Progenitor cell of endocrine pancreas (in vitro differentiated cells): Measurements from ENCODE around the gene ABCC6. TPM values are rescaled to one million over a fixed set of nuclear protein-coding genes. Genes with fewer than 3 reads are reported as not detected.
A peak's percentile ranks its signal among the peaks of the same experiment; 100 is the strongest.
"Not testable (repeated sequence)": the region's sequence is repeated elsewhere in the genome, so short reads cannot be mapped to it uniquely, and the experiment has no call there.

Source experiments
- DNase-seq: peaks from one replicate; pipeline ENCODE4 v3.0.0; 2021; ENCODE audit warnings: low spot score; ENCODE audit not compliant: unreplicated experiment
- H3K27ac Mint-ChIP-seq: 2 replicates; pipeline ENCODE4 v1.8.0; 2021; ENCODE audit warnings: mild to moderate bottlenecking, moderate library complexity, mixed read lengths
- H3K27me3 Mint-ChIP-seq: 2 replicates; pipeline ENCODE4 v1.8.0; 2021; ENCODE audit warnings: mixed read lengths
- H3K36me3 Mint-ChIP-seq: 2 replicates; pipeline ENCODE4 v1.8.0; 2022; ENCODE audit warnings: mixed read lengths; ENCODE audit not compliant: insufficient read depth
- H3K4me1 Mint-ChIP-seq: 2 replicates; pipeline ENCODE4 v1.8.0; 2021; ENCODE audit warnings: low read depth, mixed read lengths
- H3K4me3 Mint-ChIP-seq: 2 replicates; pipeline ENCODE4 v1.8.0; 2021; ENCODE audit warnings: low read depth, mild to moderate bottlenecking, moderate library complexity, mixed read lengths
- H3K9me3 Mint-ChIP-seq: 2 replicates; pipeline ENCODE4 v1.8.0; 2021; ENCODE audit warnings: low read depth, mixed read lengths
- total RNA-seq: library from RNA; stranded (reverse); gene quantifications from 2 replicates; pipeline ENCODE4 v1.2.1, GENCODE V29; 2021
- TF ChIP-seq, protein P1 (sequence below): fragments of 200-600 bp; sonication (generic); IDR thresholded peaks from one replicate; pipeline ENCODE4 v1.5.0; 2021; ENCODE audit warnings: antibody characterized with exemption, mild to moderate bottlenecking; ENCODE audit not compliant: unreplicated experiment

Gene ABCC6
- total RNA-seq, 1 donor from 2014 or later, result 9.8 TPM

DNA sequence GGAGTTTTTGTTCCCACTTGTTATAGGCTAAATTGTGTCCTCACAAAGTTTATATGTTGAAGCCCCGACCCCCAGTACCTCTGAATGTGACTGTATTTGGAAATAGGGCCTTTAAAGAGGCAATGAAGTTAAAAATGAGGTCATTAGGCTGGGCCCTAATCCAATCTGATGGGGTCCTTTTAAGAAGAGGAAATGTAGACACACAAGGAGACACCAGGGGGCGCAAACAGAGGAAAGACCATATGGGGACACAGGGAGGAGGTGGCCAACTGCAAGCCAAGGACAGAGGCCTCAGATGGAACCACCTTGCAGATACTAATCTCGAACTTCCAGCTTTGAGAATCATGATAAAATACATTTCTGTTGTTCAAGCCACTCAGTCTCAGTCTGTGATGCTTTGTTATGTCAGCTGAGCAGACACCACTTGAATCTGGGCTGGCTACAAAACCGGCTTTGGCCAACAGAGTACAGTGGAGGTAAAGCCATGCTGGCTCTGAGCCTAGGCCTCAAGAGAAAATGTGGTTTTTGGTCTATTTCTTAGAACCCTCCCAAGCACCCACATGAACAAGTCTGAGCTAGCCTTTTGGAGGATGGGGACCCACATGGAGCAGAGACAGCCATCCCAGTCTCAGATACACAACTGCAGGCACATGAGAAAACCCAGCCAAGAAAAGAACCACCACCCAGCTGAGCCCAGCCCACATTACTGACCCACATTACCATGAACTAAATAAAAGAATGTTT lies 20.7 kb downstream of the ABCC6 start:
- not testable (repeated sequence) for H3K27me3 Mint-ChIP-seq, H3K9me3 Mint-ChIP-seq, DNase-seq, H3K36me3 Mint-ChIP-seq, H3K4me1 Mint-ChIP-seq, H3K27ac Mint-ChIP-seq, H3K4me3 Mint-ChIP-seq
- TF ChIP-seq, protein P1, sequence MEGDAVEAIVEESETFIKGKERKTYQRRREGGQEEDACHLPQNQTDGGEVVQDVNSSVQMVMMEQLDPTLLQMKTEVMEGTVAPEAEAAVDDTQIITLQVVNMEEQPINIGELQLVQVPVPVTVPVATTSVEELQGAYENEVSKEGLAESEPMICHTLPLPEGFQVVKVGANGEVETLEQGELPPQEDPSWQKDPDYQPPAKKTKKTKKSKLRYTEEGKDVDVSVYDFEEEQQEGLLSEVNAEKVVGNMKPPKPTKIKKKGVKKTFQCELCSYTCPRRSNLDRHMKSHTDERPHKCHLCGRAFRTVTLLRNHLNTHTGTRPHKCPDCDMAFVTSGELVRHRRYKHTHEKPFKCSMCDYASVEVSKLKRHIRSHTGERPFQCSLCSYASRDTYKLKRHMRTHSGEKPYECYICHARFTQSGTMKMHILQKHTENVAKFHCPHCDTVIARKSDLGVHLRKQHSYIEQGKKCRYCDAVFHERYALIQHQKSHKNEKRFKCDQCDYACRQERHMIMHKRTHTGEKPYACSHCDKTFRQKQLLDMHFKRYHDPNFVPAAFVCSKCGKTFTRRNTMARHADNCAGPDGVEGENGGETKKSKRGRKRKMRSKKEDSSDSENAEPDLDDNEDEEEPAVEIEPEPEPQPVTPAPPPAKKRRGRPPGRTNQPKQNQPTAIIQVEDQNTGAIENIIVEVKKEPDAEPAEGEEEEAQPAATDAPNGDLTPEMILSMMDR, result peak; percentile 41

DNA sequence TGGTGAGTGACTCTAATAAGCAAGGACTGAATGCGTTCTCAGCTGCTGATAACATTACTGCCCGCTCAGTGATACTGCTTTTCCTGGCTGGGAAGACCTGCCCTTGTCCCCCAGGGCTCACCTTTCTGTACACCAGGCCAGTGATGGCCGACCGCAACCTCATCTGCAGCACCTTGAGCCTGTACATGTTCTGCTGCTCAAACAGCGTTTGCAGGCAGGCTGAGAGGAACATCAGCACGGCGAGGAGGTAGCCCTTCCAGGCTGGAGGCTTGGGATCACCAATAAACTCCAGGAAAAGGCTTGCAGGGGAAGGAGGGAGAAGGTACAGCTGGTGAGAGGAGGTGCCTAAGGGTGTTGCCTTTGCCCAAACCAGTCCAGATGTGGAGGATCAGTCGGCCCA lies 21.4 kb downstream of the ABCC6 start:
- not testable (repeated sequence) for H3K36me3 Mint-ChIP-seq

GRCh38 chr16:16200391-16200790 lies 22.9 kb downstream of the ABCC6 start:
- H3K36me3 Mint-ChIP-seq, H3K27ac Mint-ChIP-seq, H3K27me3 Mint-ChIP-seq, H3K4me1 Mint-ChIP-seq, DNase-seq, H3K4me3 Mint-ChIP-seq, H3K9me3 Mint-ChIP-seq: not testable (repeated sequence)

More for the DNA sequence above, 21.4 kb downstream of the ABCC6 start:
- H3K9me3 Mint-ChIP-seq, H3K4me3 Mint-ChIP-seq, DNase-seq, H3K27ac Mint-ChIP-seq, H3K27me3 Mint-ChIP-seq, H3K4me1 Mint-ChIP-seq: not testable (repeated sequence)

- not testable (repeated sequence) for H3K27ac Mint-ChIP-seq, H3K4me3 Mint-ChIP-seq, DNase-seq
Observed at GRCh38 chr16:16199428-16199827, 23.9 kb downstream of the ABCC6 start.

GRCh38 chr16:16197966-16198365 lies 25.3 kb downstream of the ABCC6 start:
- H3K9me3 Mint-ChIP-seq, result no peaks in the 10 kb centered on the region
- no peak for DNase-seq
- no peak overlapping the region for H3K27ac Mint-ChIP-seq
- H3K27me3 Mint-ChIP-seq, result no peaks in the 10 kb centered on the region
- TF ChIP-seq, protein P1, result no peak
- H3K4me1 Mint-ChIP-seq, result no peaks in the 10 kb centered on the region
- H3K4me3 Mint-ChIP-seq, result no peak overlapping the region
- H3K36me3 Mint-ChIP-seq, result no peaks in the 10 kb centered on the region

More at GRCh38 chr16:16199428-16199827, 23.9 kb downstream of the ABCC6 start:
- H3K9me3 Mint-ChIP-seq, H3K36me3 Mint-ChIP-seq, H3K27me3 Mint-ChIP-seq, H3K4me1 Mint-ChIP-seq: not testable (repeated sequence)

DNA sequence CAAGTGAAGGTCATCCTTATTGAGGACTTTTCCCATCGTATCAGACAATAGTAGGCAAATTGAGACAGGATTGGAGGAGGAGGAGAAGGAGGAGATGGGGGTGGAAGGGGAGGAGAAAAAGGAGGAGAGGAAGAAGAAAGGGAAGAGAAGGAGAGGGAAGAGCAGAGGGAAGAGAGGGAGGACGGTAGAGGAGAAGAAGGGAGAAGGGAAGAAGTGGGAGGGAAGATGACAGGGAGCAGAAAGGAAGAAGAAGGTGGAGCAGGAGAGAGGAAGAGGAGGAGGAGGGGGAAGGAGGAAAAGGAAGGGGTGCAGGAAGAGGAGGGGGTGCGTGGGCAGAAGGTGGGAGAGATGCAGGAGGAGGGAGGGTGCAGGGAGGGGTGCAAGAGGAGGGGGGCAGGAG lies 26.0 kb downstream of the ABCC6 start:
- Mint-ChIP-seq H3K4me3 (no peak overlapping the region), H3K27me3 (no peaks in the 10 kb centered on the region), H3K27ac (no peak overlapping the region), H3K36me3 (no peaks in the 10 kb centered on the region), H3K4me1 (no peaks in the 10 kb centered on the region), H3K9me3 (no peaks in the 10 kb centered on the region)
- TF ChIP-seq, protein P1, result no peak
- DNase-seq, result no peak

DNA sequence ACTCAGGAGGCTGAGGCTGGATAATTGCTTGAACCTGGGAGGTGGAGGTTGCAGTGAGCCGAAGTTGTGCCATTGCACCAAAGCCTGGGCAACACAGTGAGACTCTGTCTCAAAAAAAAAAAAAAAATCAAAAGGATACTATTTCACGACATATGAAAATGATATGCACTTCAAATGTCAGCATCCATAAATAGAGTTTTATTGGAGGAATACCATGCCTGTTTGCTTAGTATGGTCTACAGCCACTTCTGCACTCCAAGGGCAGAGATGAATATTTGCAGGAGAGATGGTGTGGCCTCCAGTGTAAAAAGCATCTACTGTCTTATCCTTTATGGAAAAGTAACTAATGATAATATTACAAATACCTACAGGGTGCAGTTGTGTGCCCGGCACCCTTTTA lies 27.2 kb downstream of the ABCC6 start:
- Mint-ChIP-seq H3K4me1 (no peaks in the 10 kb centered on the region), H3K27me3 (no peaks in the 10 kb centered on the region), H3K9me3 (no peaks in the 10 kb centered on the region), H3K27ac (no peak overlapping the region), H3K36me3 (no peaks in the 10 kb centered on the region), H3K4me3 (no peak overlapping the region)
- no peak for DNase-seq
- TF ChIP-seq, protein P1, result no peak
